ENCODE data around the gene CFAP161. TPM values are rescaled to one million over a fixed set of nuclear protein-coding genes. Genes with fewer than 3 reads are reported as not detected.

The CFAP161 gene
- total and polyA plus RNA-seq, 9 of the 15 experiments (the other 6 are each of a cell fraction or from before 2014, with no cell fraction given): 25.8 to 83.3 (median 75.6) TPM

DNA sequence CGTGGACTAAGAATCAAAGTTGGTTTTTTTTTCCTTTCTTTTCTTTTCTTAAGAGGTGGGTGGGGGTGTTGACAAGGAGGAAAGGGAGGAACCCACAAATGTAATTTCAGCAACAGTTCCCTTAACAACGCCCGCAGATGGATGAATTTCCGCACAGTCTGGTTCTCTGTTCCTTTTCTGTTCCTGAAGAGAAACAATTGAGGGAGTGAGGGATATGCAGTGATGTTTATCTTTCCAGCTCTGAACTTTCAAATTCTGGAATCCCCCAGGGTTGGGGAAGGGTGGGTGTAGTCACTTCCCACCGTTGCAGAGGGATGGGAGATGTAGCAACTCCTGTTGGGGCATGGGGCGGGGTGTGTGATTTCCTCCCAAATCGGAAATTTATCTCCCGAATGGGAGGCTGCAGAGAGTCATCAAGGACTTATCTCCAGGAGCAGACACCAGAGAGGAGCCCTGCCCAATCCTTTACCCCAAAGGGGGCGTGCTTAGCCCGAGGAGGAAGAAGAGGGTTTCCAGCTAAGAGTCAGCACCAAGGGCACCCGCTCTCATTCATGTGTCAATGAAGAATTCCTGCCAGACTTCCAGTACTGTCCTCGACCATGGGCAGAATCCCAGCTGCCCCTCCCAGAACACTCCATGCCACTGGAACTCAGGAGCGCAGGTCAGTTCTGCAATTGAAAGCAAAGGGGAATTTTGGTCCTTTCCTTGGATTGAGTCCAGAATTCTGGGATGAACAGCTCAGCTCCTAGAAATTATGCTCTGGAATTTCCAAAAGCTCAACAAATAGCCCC, 35.0 kb upstream of the CFAP161 start (continued):
- TF ChIP-seq TAL1 (IDR thresholded peaks at IDR 0.05): peak; percentile 94
- TF ChIP-seq, protein P1, sequence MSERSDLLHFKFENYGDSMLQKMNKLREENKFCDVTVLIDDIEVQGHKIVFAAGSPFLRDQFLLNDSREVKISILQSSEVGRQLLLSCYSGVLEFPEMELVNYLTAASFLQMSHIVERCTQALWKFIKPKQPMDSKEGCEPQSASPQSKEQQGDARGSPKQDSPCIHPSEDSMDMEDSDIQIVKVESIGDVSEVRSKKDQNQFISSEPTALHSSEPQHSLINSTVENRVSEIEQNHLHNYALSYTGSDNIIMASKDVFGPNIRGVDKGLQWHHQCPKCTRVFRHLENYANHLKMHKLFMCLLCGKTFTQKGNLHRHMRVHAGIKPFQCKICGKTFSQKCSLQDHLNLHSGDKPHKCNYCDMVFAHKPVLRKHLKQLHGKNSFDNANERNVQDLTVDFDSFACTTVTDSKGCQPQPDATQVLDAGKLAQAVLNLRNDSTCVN (CRISPR knock-in tag; IDR thresholded peaks at IDR 0.05): no peak
- TF ChIP-seq IFI16 (CRISPR knock-in tag; IDR thresholded peaks at IDR 0.05): no peak
- TF ChIP-seq ZKSCAN8 (CRISPR knock-in tag; IDR thresholded peaks at IDR 0.05): no peak
- no peak for TF ChIP-seq MIER1 (IDR thresholded peaks at IDR 0.05; ENCODE audit: low read depth)
- no peak for TF ChIP-seq SIX5 (IDR thresholded peaks at IDR 0.05; ENCODE audit: borderline replicate concordance in 1 of 2, insufficient read depth in 1 of 2, low read depth in 1 of 2, low read length in 2 of 2)
- TF ChIP-seq MTA3 (IDR thresholded peaks at IDR 0.05; ENCODE audit: borderline replicate concordance): peak; percentile 71
- no peak for TF ChIP-seq ZNF347 (CRISPR knock-in tag; IDR thresholded peaks at IDR 0.05; ENCODE audit: low read depth)
- TF ChIP-seq SRSF9 (IDR thresholded peaks at IDR 0.05; ENCODE audit: borderline replicate concordance, low read depth, low read length): no peak
- no peak; the same call in 1 of the 2 replicates for TF ChIP-seq ZKSCAN1 (IDR thresholded peaks at IDR 0.05; ENCODE audit: low read depth, low read length)
- no peak for TF ChIP-seq TAF15 (IDR thresholded peaks at IDR 0.05; ENCODE audit: low read depth, low read length)
- TF ChIP-seq CC2D1A (IDR thresholded peaks at IDR 0.05): peak; percentile 70
- TF ChIP-seq FOXA3 (CRISPR knock-in tag; conservative IDR thresholded peaks at IDR 0.05 in 1 of 2, IDR thresholded peaks at IDR 0.05 in 1 of 2): peak in 1 of 2 experiments; percentile 60; a peak in 1 of 4 replicates
- TF ChIP-seq ZNF583 (CRISPR knock-in tag; IDR thresholded peaks at IDR 0.05): no peak
- TF ChIP-seq ZFP91 (CRISPR knock-in tag; IDR thresholded peaks at IDR 0.05): no peak
- TF ChIP-seq ETV6 (IDR thresholded peaks at IDR 0.05; ENCODE audit: borderline replicate concordance in 1 of 2, low read depth in 2 of 2, low read length in 1 of 2): peak; percentile 82 to 91
- no peak for TF ChIP-seq ETV6 (CRISPR knock-in tag; IDR thresholded peaks at IDR 0.05; ENCODE audit: borderline replicate concordance)
- TF ChIP-seq ELK3 (CRISPR knock-in tag; IDR thresholded peaks at IDR 0.05): no peak
- no peak for TF ChIP-seq ZBTB8A (IDR thresholded peaks at IDR 0.05; ENCODE audit: partially characterized antibody)
- no peak for TF ChIP-seq ZNF143 (CRISPR knock-in tag; IDR thresholded peaks at IDR 0.05)
- no peak for TF ChIP-seq LARP7 (IDR thresholded peaks at IDR 0.05)
